AG10803 (cell line): ENCODE data around the gene TRPT1.

Source experiments
- DNase-seq: peaks from one replicate; pipeline ENCODE4 v3.0.0; 2010; ENCODE audit warnings: low read depth
- H3K4me3 ChIP-seq: 2 replicates; pipeline ENCODE4 v1.5.1; 2011; ENCODE audit warnings: mild to moderate bottlenecking, low read length, control low read depth
- TF ChIP-seq, protein P1 (sequence below): conservative IDR thresholded peaks from 2 replicates; pipeline ENCODE4 v1.5.1; 2011; ENCODE audit warnings: mild to moderate bottlenecking, low read length, control low read depth, inconsistent platforms

TRPT1 gene

DNA sequence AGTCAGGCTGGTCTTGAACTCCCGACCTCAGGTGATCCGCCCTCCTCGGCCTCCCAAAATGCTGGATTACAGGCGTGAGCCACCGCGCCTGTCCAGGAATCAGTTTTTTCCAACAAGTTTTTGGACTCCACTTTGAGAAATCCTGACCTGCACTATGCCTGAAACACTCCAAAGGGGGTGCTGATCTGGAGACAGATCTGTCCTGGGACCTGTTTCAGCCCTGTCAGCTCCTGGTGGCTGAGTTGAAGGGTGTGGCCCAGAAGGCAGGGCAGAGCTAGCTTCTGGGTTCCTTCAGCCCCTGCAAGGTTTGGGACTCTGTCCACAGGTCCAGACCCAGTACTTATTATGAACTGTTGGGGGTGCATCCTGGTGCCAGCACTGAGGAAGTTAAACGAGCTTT lies 5.6 kb upstream of the TRPT1 start:
- H3K4me3 ChIP-seq, result no peak overlapping the region
- TF ChIP-seq, protein P1, sequence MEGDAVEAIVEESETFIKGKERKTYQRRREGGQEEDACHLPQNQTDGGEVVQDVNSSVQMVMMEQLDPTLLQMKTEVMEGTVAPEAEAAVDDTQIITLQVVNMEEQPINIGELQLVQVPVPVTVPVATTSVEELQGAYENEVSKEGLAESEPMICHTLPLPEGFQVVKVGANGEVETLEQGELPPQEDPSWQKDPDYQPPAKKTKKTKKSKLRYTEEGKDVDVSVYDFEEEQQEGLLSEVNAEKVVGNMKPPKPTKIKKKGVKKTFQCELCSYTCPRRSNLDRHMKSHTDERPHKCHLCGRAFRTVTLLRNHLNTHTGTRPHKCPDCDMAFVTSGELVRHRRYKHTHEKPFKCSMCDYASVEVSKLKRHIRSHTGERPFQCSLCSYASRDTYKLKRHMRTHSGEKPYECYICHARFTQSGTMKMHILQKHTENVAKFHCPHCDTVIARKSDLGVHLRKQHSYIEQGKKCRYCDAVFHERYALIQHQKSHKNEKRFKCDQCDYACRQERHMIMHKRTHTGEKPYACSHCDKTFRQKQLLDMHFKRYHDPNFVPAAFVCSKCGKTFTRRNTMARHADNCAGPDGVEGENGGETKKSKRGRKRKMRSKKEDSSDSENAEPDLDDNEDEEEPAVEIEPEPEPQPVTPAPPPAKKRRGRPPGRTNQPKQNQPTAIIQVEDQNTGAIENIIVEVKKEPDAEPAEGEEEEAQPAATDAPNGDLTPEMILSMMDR, result no peak
- DNase-seq, result no peak

DNA sequence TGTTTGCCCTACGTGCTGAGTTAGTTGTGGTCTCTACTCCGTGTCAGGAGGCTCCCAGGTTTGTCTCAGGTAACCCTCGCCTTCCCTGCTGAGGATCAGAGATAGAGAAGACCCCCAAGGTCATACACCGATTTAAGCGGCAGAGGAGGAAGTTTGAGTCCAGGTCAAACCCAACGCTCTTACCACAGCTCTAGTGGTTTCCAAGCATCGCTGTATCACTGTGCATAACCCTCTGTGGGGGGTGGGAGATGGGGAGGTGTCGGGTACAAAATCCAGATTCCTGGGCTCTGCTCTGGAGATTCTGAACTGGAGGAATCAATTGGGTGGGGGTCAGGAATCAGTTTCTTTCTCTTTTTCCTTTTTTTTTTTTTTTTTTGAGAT lies 5.0 kb upstream of the TRPT1 start:
- peak overlapping the region; percentile 81 for H3K4me3 ChIP-seq
- TF ChIP-seq, protein P1, result no peak
- no peak for DNase-seq

DNA sequence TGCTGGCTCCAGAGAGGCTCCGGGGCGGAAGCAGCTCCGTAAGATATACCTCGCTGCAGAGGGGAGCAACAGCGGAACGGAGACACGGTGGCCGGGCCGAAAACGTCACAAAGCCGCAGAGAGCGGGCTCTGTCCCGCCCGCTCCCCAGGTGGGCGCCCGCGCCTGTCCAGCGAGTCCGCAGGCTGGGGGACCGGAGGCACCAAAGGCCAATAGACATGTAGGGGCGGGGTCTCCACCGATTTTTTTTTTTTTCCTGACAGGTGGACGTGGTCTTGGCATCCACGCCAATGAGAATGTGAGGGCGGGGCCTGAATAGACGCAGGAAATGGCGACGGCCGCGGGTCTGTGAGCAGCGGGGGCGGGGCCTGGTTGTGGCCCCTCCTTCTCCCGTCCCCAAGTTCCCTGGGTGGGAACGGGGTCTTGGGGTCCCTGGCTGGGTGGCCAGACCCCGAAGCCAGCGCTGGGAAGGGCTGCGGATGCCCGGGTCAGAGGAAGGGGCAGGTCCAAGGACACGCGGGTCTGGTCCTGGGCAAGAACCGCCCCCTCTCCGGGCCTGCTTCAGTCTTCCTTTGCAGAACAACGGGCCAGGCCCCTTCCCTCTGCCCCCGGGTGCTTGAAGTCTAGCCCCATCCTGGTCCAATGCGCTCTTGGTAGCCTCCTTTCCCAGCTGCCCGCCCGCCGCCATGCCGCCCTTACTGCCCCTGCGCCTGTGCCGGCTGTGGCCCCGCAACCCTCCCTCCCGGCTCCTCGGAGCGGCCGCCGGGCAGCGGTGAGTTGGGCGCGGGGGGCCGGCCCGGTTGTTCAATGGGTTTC lies 4.4 kb upstream of the TRPT1 start, which contains the start of gene DNAJC4:
DNAJC4 (plus strand) TSS at position 378 of the 814 bp plus-strand sequence; CDS start at position 685, 307 bp downstream.
- TF ChIP-seq, protein P1, result no peak
- DNase-seq, result peak; percentile 70
- H3K4me3 ChIP-seq, result peak within 1 kb of the TSS; percentile 81

DNA sequence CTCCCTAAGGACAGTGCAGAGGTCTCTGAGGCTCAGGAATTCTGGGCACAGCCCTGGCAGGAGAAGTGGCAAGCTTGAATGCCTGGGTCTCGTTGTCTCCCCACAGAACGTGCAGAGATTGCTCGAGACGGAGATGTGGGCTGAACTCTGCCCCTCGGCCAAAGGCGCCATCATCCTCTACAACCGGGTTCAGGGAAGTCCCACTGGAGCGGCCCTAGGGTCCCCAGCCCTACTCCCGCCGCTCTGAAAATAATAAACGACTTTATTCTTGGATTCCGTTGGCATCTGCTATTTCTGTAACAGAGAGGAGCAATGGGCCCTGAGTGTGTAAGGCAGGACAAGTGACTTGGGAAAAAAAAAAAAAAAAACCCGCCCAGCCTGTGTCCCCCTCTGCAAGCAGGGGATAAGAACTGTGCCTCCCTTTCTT lies 3.8 kb upstream of the TRPT1 start:
- DNase-seq, result no peak
- H3K4me3 ChIP-seq, result peak overlapping the region; percentile 81
- TF ChIP-seq, protein P1, result no peak

DNA sequence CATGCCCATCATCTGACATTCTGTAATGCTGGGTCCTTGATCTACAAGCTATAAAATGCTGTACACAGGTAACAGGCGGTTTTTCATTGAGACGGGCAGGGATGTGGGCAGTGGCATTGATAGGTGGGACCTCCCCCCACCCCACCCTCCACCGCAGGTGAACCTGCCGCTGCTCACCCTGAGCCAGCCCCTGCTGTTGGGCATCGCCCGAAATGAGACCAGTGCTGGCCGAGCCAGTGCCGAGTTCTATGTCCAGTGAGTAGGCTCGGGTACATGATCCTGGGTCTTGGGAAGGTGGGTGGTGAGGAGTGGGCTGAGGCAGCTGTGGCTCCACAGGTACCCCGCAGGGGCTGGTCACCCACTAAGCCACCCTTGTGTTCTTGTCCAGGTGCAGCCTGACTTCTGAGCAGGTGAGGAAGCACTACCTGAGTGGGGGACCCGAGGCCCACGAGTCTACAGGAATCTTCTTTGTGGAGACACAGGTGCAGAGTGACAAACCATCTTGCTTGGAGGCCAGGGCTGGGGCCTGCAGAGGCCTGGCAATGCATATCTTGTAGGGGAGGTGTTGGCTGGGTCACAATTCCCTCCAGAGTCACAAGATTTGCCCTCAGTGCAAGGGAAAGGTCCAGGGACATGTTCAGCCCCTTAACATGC lies 3.2 kb upstream of the TRPT1 start:
- H3K4me3 ChIP-seq, result no peak overlapping the region
- TF ChIP-seq, protein P1, result no peak

DNA sequence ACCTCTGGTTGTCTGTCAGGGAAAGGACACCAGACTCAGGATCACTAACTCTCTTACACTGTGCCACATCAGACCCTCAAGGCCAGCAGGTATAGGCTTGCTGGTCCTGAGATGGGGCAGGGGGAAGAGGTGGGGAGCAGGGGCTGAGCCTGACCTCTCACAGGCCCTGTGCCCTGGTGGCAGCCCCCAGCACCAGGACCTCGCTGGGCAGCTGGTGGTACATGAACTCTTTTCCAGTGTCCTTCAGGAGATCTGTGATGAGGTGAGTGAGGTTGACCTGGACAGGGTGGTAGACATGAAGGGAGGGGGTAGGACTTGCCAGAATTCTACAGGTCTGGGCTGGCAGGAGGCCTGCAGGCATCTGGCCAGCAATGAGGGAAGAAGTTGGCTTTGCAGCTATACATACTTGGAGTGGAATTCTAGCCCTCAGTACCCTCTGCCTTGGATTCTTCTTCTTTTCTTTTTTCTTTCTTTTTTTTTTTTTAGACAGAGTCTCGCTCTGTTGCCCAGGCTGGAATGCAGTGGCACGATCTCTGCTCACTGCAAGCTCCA lies 1.5 kb upstream of the TRPT1 start:
- H3K4me3 ChIP-seq, result peak overlapping the region; percentile 89
- DNase-seq, result no peak
- TF ChIP-seq, protein P1, result no peak

More for the DNA sequence above, 3.2 kb upstream of the TRPT1 start:
- DNase-seq, result no peak
